ENCODE data around the gene CFAP74.

DNA sequence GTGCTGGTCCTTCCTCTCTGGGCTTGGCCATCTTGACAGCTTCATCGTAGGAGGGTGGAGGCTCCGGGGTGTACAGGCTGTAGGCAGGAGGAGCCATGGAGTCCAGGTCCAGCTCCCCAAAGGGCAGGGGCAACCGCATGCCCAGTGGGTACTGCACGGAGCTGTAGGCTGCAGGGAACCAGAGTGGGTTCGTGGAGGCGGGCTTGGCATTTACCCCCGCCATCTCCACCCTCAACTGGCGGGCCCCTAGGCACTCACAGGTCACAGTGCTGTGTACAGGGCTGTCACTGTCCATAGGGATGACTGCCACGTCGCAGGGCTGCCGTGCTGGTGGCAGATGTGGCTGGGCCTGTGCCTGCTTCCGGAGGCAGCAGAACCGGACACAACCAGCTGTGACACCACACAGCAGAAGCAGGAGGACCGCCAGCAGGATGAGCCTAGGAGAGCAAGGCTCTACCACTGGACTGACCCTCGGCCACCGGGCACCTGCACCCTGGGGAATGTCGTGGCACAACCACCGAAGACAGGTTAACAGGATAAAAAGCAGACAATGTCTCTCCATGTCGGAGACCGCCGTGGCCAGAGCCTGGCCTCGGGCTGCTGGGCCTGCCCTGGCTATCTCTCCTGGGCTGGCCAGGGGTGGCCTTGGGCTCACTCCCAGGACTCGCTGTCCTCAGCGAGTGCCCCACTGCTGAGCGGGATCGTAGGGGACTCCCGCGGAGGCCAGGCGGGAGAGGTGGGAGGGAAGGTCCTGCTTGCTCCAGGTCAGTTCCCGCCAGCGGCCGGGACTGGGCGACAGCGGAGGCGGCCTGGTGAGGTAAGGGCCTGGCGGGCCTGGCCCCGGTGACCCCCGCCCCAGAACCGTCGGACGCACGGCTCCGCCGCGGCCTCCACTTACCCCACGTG lies 85.3 kb downstream of the CFAP74 start:
- TF ChIP-seq, protein P1, sequence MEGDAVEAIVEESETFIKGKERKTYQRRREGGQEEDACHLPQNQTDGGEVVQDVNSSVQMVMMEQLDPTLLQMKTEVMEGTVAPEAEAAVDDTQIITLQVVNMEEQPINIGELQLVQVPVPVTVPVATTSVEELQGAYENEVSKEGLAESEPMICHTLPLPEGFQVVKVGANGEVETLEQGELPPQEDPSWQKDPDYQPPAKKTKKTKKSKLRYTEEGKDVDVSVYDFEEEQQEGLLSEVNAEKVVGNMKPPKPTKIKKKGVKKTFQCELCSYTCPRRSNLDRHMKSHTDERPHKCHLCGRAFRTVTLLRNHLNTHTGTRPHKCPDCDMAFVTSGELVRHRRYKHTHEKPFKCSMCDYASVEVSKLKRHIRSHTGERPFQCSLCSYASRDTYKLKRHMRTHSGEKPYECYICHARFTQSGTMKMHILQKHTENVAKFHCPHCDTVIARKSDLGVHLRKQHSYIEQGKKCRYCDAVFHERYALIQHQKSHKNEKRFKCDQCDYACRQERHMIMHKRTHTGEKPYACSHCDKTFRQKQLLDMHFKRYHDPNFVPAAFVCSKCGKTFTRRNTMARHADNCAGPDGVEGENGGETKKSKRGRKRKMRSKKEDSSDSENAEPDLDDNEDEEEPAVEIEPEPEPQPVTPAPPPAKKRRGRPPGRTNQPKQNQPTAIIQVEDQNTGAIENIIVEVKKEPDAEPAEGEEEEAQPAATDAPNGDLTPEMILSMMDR (conservative IDR thresholded peaks at IDR 0.05; ENCODE audit: low read depth, low read length), result no peak
- TF ChIP-seq EZH2 (IDR thresholded peaks at IDR 0.05; ENCODE audit: borderline replicate concordance, low read depth, low read length, poor library complexity, severe bottlenecking), result no peak
